Measurements from ENCODE around the gene ZCCHC7. TPM values are rescaled to one million over a fixed set of nuclear protein-coding genes. Genes with fewer than 3 reads are reported as not detected.

ZCCHC7 gene
- total RNA-seq, 1 donor from 2014 or later, result 27.8 TPM

DNA sequence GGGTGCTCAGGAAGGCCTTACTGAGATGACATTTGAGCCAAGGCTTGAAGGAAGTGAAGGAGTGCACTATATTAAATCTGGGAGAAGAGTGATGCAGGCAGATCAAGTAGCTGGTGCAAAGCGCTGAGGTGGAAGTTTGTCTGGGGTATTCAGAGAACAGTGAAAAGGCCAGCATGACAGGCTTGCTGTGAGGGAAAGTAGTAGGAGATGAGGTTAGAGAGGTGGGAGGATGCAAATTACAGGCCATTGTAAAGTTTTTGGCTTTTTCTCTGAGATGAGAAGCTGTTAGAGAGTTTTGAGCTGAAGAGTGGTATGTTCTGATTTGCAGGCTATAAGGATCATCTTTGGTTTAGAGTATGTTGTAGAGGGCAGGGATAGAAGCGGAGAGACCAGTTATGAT lies 221.3 kb downstream of the ZCCHC7 start:
- Mint-ChIP-seq H3K4me1 (no peaks in the 10 kb centered on the region), H3K27me3 (ENCODE audit: low read depth) (no peaks in the 10 kb centered on the region), H3K9me3 (no peaks in the 10 kb centered on the region), H3K27ac (no peak overlapping the region), H3K36me3 (peaks cover 3% of the 10 kb centered on the region), H3K4me3 (no peak overlapping the region)
- no peak for DNase-seq (ENCODE audit: low spot score in 2 of 2, unreplicated experiment in 2 of 2)
- no peak for TF ChIP-seq CTCF (IDR thresholded peaks at IDR 0.05; ENCODE audit: unreplicated experiment)

GRCh38 chr9:37342493-37342892 lies 222.1 kb downstream of the ZCCHC7 start:
- DNase-seq (ENCODE audit: low spot score in 2 of 2, unreplicated experiment in 2 of 2), result no peak
- Mint-ChIP-seq H3K27me3 (ENCODE audit: low read depth) (no peaks in the 10 kb centered on the region), H3K4me3 (no peak overlapping the region), H3K36me3 (peaks cover 3% of the 10 kb centered on the region), H3K9me3 (no peaks in the 10 kb centered on the region), H3K4me1 (no peaks in the 10 kb centered on the region), H3K27ac (no peak overlapping the region)
- TF ChIP-seq CTCF (IDR thresholded peaks at IDR 0.05; ENCODE audit: unreplicated experiment), result no peak

DNA sequence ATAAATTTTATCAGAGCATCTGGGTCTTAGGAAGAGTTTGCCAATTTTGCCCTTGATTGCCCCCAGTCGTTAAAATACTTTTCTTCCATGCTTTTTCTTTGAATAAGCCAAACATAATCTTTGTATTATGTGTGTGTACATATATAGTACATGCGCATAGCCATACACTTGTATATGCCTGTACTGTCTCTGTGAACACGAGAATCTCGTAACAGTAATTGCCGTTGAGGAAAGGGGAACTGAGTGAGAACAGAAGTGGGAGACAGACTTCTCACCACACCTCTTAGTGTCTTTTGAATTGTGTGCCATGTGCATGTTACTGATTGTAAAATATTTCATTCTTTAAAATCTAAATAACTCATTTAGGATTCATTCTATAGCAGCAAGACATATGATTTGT lies 222.5 kb downstream of the ZCCHC7 start:
- H3K27ac Mint-ChIP-seq, result no peak overlapping the region
- no peaks in the 10 kb centered on the region for H3K4me1 Mint-ChIP-seq
- no peak for DNase-seq (ENCODE audit: low spot score in 2 of 2, unreplicated experiment in 2 of 2)
- H3K4me3 Mint-ChIP-seq, result no peak overlapping the region
- no peaks in the 10 kb centered on the region for H3K9me3 Mint-ChIP-seq
- TF ChIP-seq CTCF (IDR thresholded peaks at IDR 0.05; ENCODE audit: unreplicated experiment), result no peak
- no peaks in the 10 kb centered on the region for H3K27me3 Mint-ChIP-seq (ENCODE audit: low read depth)
- H3K36me3 Mint-ChIP-seq, result peaks cover 3% of the 10 kb centered on the region

GRCh38 chr9:37343724-37344123 lies 223.3 kb downstream of the ZCCHC7 start:
- H3K27ac Mint-ChIP-seq, result no peak overlapping the region
- TF ChIP-seq CTCF (IDR thresholded peaks at IDR 0.05; ENCODE audit: unreplicated experiment), result no peak
- DNase-seq (ENCODE audit: low spot score in 2 of 2, unreplicated experiment in 2 of 2), result no peak
- peaks cover 3% of the 10 kb centered on the region for H3K36me3 Mint-ChIP-seq
- no peaks in the 10 kb centered on the region for H3K4me1 Mint-ChIP-seq
- no peaks in the 10 kb centered on the region for H3K27me3 Mint-ChIP-seq (ENCODE audit: low read depth)
- H3K9me3 Mint-ChIP-seq, result no peaks in the 10 kb centered on the region
- no peak overlapping the region for H3K4me3 Mint-ChIP-seq

DNA sequence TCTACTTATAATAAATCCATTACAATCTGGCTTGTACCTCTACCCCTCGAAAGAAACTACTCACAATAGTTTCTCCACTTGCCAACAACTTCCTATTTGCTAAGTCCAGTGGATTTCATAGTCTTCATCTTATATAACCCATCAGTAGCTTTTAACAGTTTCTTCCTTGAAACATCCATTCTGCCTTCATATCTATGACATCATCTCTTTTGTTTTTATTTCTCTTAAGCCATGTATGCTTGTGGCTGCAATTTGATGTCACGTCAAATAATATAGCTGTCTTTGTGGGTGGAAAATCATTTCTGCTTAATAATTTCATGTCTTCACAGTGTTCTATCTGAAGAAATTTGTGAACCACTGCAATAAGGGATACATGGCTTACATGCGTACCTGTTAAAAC lies 224.7 kb downstream of the ZCCHC7 start:
- H3K4me3 Mint-ChIP-seq, result no peak overlapping the region
- H3K9me3 Mint-ChIP-seq, result no peaks in the 10 kb centered on the region
- no peaks in the 10 kb centered on the region for H3K27me3 Mint-ChIP-seq (ENCODE audit: low read depth)
- peaks cover 3% of the 10 kb centered on the region for H3K36me3 Mint-ChIP-seq
- no peak for TF ChIP-seq CTCF (IDR thresholded peaks at IDR 0.05; ENCODE audit: unreplicated experiment)
- H3K4me1 Mint-ChIP-seq, result no peaks in the 10 kb centered on the region
- no peak overlapping the region for H3K27ac Mint-ChIP-seq
- DNase-seq (ENCODE audit: low spot score in 2 of 2, unreplicated experiment in 2 of 2), result no peak

DNA sequence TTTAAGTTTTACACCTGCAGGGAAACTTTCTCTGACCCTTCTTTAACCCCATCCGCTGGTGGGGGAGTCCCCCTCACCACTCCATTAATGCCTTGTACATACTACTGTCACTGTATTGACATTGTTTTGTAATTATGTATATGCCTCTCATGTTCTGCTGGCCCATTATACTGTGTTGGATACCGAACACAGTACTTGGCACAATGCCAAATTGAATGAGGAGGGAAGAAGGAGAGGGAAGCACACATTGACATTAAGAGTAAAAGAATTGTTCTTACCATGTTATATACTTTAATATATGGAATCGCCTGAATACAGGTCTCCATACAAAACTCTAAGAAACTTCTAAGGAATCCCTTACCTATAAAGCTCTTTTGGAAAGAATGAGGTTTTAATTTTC lies 228.5 kb downstream of the ZCCHC7 start:
- Mint-ChIP-seq H3K36me3 (peaks cover 19% of the 10 kb centered on the region), H3K4me3 (no peak overlapping the region), H3K9me3 (no peaks in the 10 kb centered on the region), H3K27ac (no peak overlapping the region), H3K4me1 (no peaks in the 10 kb centered on the region), H3K27me3 (ENCODE audit: low read depth) (no peaks in the 10 kb centered on the region)
- no peak for TF ChIP-seq CTCF (IDR thresholded peaks at IDR 0.05; ENCODE audit: unreplicated experiment)
- DNase-seq (ENCODE audit: low spot score in 2 of 2, unreplicated experiment in 2 of 2), result no peak

All from mesothelial cell of epicardium (in vitro differentiated cells).